ENCODE measurements around the gene CASP6.
"Not testable (repeated sequence)": the region's sequence is repeated elsewhere in the genome, so short reads cannot be mapped to it uniquely, and the experiment has no call there.

Gene CASP6

GRCh38 chr4:109721033-109721432, 17.8 kb upstream of the CASP6 start:
- DNase-seq (ENCODE audit: low read depth in 1 of 2, low spot score in 1 of 2) = no peak

GRCh38 chr4:109719604-109720003, 16.4 kb upstream of the CASP6 start:
- DNase-seq (ENCODE audit: low read depth in 1 of 2, low spot score in 1 of 2) = no peak

GRCh38 chr4:109718759-109719158, 15.5 kb upstream of the CASP6 start:
- DNase-seq (ENCODE audit: low read depth in 1 of 2, low spot score in 1 of 2) = no peak

- no peak for DNase-seq (ENCODE audit: low read depth in 1 of 2, low spot score in 1 of 2)
Observed at GRCh38 chr4:109713500-109713899, 10.3 kb upstream of the CASP6 start.

- no peak for DNase-seq (ENCODE audit: low read depth in 1 of 2, low spot score in 1 of 2)
Observed at GRCh38 chr4:109708990-109709389, 5.7 kb upstream of the CASP6 start.

- no peak for DNase-seq (ENCODE audit: low read depth in 1 of 2, low spot score in 1 of 2)
Observed at GRCh38 chr4:109708435-109708834, 5.2 kb upstream of the CASP6 start.

GRCh38 chr4:109703664-109704361, 568 bp upstream of the CASP6 start:
- no peak for DNase-seq (ENCODE audit: low read depth in 1 of 2, low spot score in 1 of 2)

- DNase-seq (ENCODE audit: low read depth in 1 of 2, low spot score in 1 of 2) = no peak
Observed at GRCh38 chr4:109701566-109702410, 1.5 kb downstream of the CASP6 start.

- DNase-seq (ENCODE audit: low read depth in 1 of 2, low spot score in 1 of 2) = no peak
Observed at GRCh38 chr4:109699553-109700225, 3.6 kb downstream of the CASP6 start.

GRCh38 chr4:109698656-109699055, 4.6 kb downstream of the CASP6 start:
- no peak for DNase-seq (ENCODE audit: low read depth in 1 of 2, low spot score in 1 of 2)

- no peak for DNase-seq (ENCODE audit: low read depth in 1 of 2, low spot score in 1 of 2)
Observed at GRCh38 chr4:109691411-109691920, 11.8 kb downstream of the CASP6 start.

- no peak for DNase-seq (ENCODE audit: low read depth in 1 of 2, low spot score in 1 of 2)
Observed at GRCh38 chr4:109690690-109691410, 12.4 kb downstream of the CASP6 start.

GRCh38 chr4:109684727-109685126, 18.5 kb downstream of the CASP6 start:
- no peak for DNase-seq (ENCODE audit: low read depth in 1 of 2, low spot score in 1 of 2)

GRCh38 chr4:109683621-109684253, 19.5 kb downstream of the CASP6 start:
- no peak for DNase-seq (ENCODE audit: low read depth in 1 of 2, low spot score in 1 of 2)

- no peak for DNase-seq (ENCODE audit: low read depth in 1 of 2, low spot score in 1 of 2)
Observed at GRCh38 chr4:109682875-109683274, 20.4 kb downstream of the CASP6 start.

GRCh38 chr4:109678925-109679324, 24.3 kb downstream of the CASP6 start:
- not testable (repeated sequence) for DNase-seq (ENCODE audit: low read depth in 1 of 2, low spot score in 1 of 2)

- not testable (repeated sequence) for DNase-seq (ENCODE audit: low read depth in 1 of 2, low spot score in 1 of 2)
Observed at GRCh38 chr4:109678472-109678871, 24.8 kb downstream of the CASP6 start.

GRCh38 chr4:109676886-109677285, 26.4 kb downstream of the CASP6 start:
- no peak for DNase-seq (ENCODE audit: low read depth in 1 of 2, low spot score in 1 of 2)

- no peak for DNase-seq (ENCODE audit: low read depth in 1 of 2, low spot score in 1 of 2)
Observed at GRCh38 chr4:109675843-109676242, 27.4 kb downstream of the CASP6 start.

- DNase-seq (ENCODE audit: low read depth in 1 of 2, low spot score in 1 of 2) = no peak
Observed at GRCh38 chr4:109675181-109675580, 28.1 kb downstream of the CASP6 start.

GRCh38 chr4:109673303-109673702, 29.9 kb downstream of the CASP6 start:
- no peak for DNase-seq (ENCODE audit: low read depth in 1 of 2, low spot score in 1 of 2)
